Measurements from ENCODE around the gene VPS51.

The VPS51 gene

GRCh38 chr11:65157336-65157735 is 61.3 kb downstream of the VPS51 start:
- Histone ChIP-seq H3K36me3 (ENCODE audit: control insufficient read depth, insufficient read depth, low read length) (no peaks in the 10 kb centered on the region), H3K27me3 (ENCODE audit: control insufficient read depth, insufficient read depth, low read length) (peaks cover 3% of the 10 kb centered on the region), H3K4me3 (ENCODE audit: low read length) (no peak overlapping the region), H3K9ac (ENCODE audit: low read length) (no peak overlapping the region), H3K9me3 (ENCODE audit: control insufficient read depth, low read length) (no peaks in the 10 kb centered on the region), H3K4me1 (ENCODE audit: control insufficient read depth, insufficient read depth, low read length) (no peaks in the 10 kb centered on the region)

DNA sequence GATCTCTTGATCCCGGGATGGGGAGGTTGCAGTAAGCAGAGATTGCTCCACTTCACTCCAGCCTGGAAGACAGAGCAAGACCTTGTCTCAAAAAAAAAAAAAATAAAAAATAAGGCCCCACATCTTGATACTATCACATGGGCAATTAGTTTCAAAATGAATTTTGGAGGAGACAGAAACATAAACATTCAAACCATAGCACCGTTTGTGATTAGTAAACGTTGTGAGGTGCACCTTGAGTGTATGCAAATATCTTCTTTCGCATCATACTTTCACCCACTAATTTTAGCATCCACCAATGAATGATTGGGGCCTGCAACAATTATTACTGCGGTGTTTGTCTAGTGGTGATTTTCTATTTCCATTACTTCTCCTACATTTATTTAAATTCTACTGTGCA is 63.0 kb downstream of the VPS51 start:
- Histone ChIP-seq H3K36me3 (ENCODE audit: control insufficient read depth, insufficient read depth, low read length) (no peaks in the 10 kb centered on the region), H3K27me3 (ENCODE audit: control insufficient read depth, insufficient read depth, low read length) (peaks cover 3% of the 10 kb centered on the region), H3K9me3 (ENCODE audit: control insufficient read depth, low read length) (no peaks in the 10 kb centered on the region), H3K4me1 (ENCODE audit: control insufficient read depth, insufficient read depth, low read length) (no peaks in the 10 kb centered on the region), H3K9ac (ENCODE audit: low read length) (no peak overlapping the region), H3K4me3 (ENCODE audit: low read length) (no peak overlapping the region)

DNA sequence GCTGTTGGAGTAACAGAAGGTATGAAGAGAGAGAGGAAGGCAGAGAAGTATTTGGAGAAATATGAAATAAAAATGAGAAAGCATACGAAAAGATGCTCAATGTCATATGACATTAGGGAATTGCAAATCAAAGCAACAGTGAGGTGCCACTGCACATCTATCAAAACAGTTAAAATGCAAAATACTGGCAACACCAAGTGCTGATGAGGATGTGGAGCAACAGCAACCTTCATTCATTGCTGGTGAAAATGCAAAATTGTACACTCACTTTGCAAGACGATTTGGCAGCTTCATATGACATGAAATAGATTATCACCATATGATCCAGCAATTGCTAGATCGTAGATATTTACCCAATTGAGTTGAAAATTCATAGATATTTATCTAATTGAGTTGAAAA is 64.6 kb downstream of the VPS51 start:
- Histone ChIP-seq H3K27me3 (ENCODE audit: control insufficient read depth, insufficient read depth, low read length) (peaks cover 3% of the 10 kb centered on the region), H3K4me3 (ENCODE audit: low read length) (no peak overlapping the region), H3K36me3 (ENCODE audit: control insufficient read depth, insufficient read depth, low read length) (no peaks in the 10 kb centered on the region), H3K9ac (ENCODE audit: low read length) (no peak overlapping the region), H3K9me3 (ENCODE audit: control insufficient read depth, low read length) (no peaks in the 10 kb centered on the region), H3K4me1 (ENCODE audit: control insufficient read depth, insufficient read depth, low read length) (peaks cover 3% of the 10 kb centered on the region)
